ENCODE results near the gene EXD3. TPM values are rescaled to one million over a fixed set of nuclear protein-coding genes. Genes with fewer than 3 reads are reported as not detected.

The EXD3 gene
- total and polyA plus RNA-seq, 2 of the 13 experiments (the other 11 are each of a cell fraction or from before 2014, with no cell fraction given): 2.7 to 4.8 TPM

- no peak for TF ChIP-seq ZNF275 (CRISPR knock-in tag; IDR thresholded peaks at IDR 0.05; ENCODE audit: borderline replicate concordance)
- TF ChIP-seq ZNF235 (CRISPR knock-in tag; IDR thresholded peaks at IDR 0.05; ENCODE audit: borderline replicate concordance): no peak
- TF ChIP-seq STAT5B (CRISPR knock-in tag; IDR thresholded peaks at IDR 0.05): no peak
- TF ChIP-seq ZNF777 (CRISPR knock-in tag; IDR thresholded peaks at IDR 0.05): no peak
- no peak for TF ChIP-seq PRDM4 (CRISPR knock-in tag; IDR thresholded peaks at IDR 0.05; ENCODE audit: borderline replicate concordance)
- no peak for TF ChIP-seq JUNB (CRISPR knock-in tag; IDR thresholded peaks at IDR 0.05; ENCODE audit: borderline replicate concordance)
- no peak for TF ChIP-seq RBFOX2 (IDR thresholded peaks at IDR 0.05; ENCODE audit: low read depth, low read length)
- TF ChIP-seq BORCS8-MEF2B (CRISPR knock-in tag; IDR thresholded peaks at IDR 0.05): no peak
- TF ChIP-seq U2AF2 (IDR thresholded peaks at IDR 0.05; ENCODE audit: low read depth, low read length): no peak
- TF ChIP-seq KMT2A (CRISPR knock-in tag; IDR thresholded peaks at IDR 0.05): no peak; the same call in 1 of the 2 replicates
- no peak for TF ChIP-seq ZFP62 (CRISPR knock-in tag; IDR thresholded peaks at IDR 0.05)
- no peak for TF ChIP-seq HNF4G (IDR thresholded peaks at IDR 0.05; ENCODE audit: borderline replicate concordance, low read depth, low read length)
- no peak for TF ChIP-seq HNF4G (CRISPR knock-in tag; IDR thresholded peaks at IDR 0.05; ENCODE audit: borderline replicate concordance, low read depth)
- TF ChIP-seq ZNF441 (CRISPR knock-in tag; IDR thresholded peaks at IDR 0.05; ENCODE audit: borderline replicate concordance): no peak
- no peak for TF ChIP-seq HES4 (CRISPR knock-in tag; IDR thresholded peaks at IDR 0.05; ENCODE audit: borderline replicate concordance)
- TF ChIP-seq ZSCAN22 (CRISPR knock-in tag; IDR thresholded peaks at IDR 0.05): no peak
- no peak for TF ChIP-seq ISX (CRISPR knock-in tag; conservative IDR thresholded peaks at IDR 0.05)
- no peak for TF ChIP-seq NFIC (IDR thresholded peaks at IDR 0.05; ENCODE audit: low read length)
- TF ChIP-seq GTF3A (CRISPR knock-in tag; conservative IDR thresholded peaks at IDR 0.05): no peak
- TF ChIP-seq ZBTB26 (CRISPR knock-in tag; IDR thresholded peaks at IDR 0.05; ENCODE audit: borderline replicate concordance): no peak
- TF ChIP-seq ZNF629 (CRISPR knock-in tag; conservative IDR thresholded peaks at IDR 0.05): no peak
- no peak for TF ChIP-seq CCAR2 (optimal IDR thresholded peaks at IDR 0.05; ENCODE audit: low read depth, low read length)
- TF ChIP-seq ZNF296 (CRISPR knock-in tag; conservative IDR thresholded peaks at IDR 0.05): no peak
- TF ChIP-seq ZNF788 (CRISPR knock-in tag; IDR thresholded peaks at IDR 0.05; ENCODE audit: borderline replicate concordance): peak; percentile 75
- TF ChIP-seq ZNF761 (CRISPR knock-in tag; conservative IDR thresholded peaks at IDR 0.05): no peak
- no peak for TF ChIP-seq MED1 (CRISPR knock-in tag; IDR thresholded peaks at IDR 0.05)
- no peak for TF ChIP-seq MXD4 (CRISPR knock-in tag; IDR thresholded peaks at IDR 0.05)
Observed at GRCh38 chr9:137459601-137460362, 36.8 kb upstream of the EXD3 start (continued).
